Endothelial cell of umbilical vein (primary cell): ENCODE data around the gene B9D2. TPM values are rescaled to one million over a fixed set of nuclear protein-coding genes. Genes with fewer than 3 reads are reported as not detected.

Experiments used
- BruUV-seq: library from RNA; stranded (reverse); fragments of 400-500 nt; replicated peaks from 2 replicates; lab custom pipeline; 2021; lab: Mats Ljungman, UMichigan
- CTCF ChIA-PET: fragments of 300-600, 350-600 bp; sonication (Branson Sonifier 250); formaldehyde crosslinking; loops from one replicate; lab custom pipeline; 2021; ENCODE audit warnings: antibody characterized with exemption, inconsistent platforms; lab: Charles Lee
- POLR2A ChIA-PET: fragments of 300-600, 350-600 bp; sonication (Branson Sonifier 250); formaldehyde crosslinking; loops from one replicate; lab custom pipeline; 2021; ENCODE audit warnings: antibody characterized with exemption, inconsistent platforms; lab: Charles Lee
- DNase-seq: peaks from one replicate; pipeline ENCODE4 v3.0.0-alpha.2; 2011; ENCODE audit warnings: low read depth, low spot score
- FAIRE-seq: peaks from 2 replicates; lab custom pipeline; 2011; peaks lifted over from hg19 to GRCh38; lab: Jason Lieb, UNC
- H2AFZ ChIP-seq: 2 replicates; pipeline ENCODE4 v1.6.0; 2012; ENCODE audit warnings: low read depth, low read length, control low read depth, inconsistent platforms
- H3K27ac ChIP-seq: 2 replicates; pipeline ENCODE4 v1.5.1; 2011; ENCODE audit warnings: low read depth, mild to moderate bottlenecking, control low read depth, low read length, moderate library complexity; ENCODE audit not compliant: insufficient read depth
- H3K27me3 ChIP-seq, 2 experiments: 2 replicates each; pipeline versions ENCODE4 v1.6.0 to v1.6.1; 2011; ENCODE audit warnings: low read length in 2 of 2, mixed read lengths in 1 of 2; ENCODE audit not compliant: control insufficient read depth in 2 of 2, insufficient read depth in 2 of 2
- H3K36me3 ChIP-seq, 2 experiments: 2 replicates in 1 of 2; 3 replicates in 1 of 2; pipeline ENCODE4 v1.5.1; 2011; ENCODE audit warnings: low read length in 2 of 2, mild to moderate bottlenecking in 1 of 2, moderate library complexity in 1 of 2; ENCODE audit not compliant: control insufficient read depth in 2 of 2, insufficient read depth in 2 of 2; ENCODE audit errors: extremely low read depth in 1 of 2
- H3K4me1 ChIP-seq: 3 replicates; pipeline ENCODE4 v1.5.1; 2011; ENCODE audit warnings: mild to moderate bottlenecking, low read length; ENCODE audit not compliant: control insufficient read depth, insufficient read depth; ENCODE audit errors: extremely low read depth
- H3K4me2 ChIP-seq: 2 replicates; pipeline ENCODE4 v1.6.1; 2011; ENCODE audit warnings: low read length, control low read depth, mixed read lengths; ENCODE audit not compliant: insufficient read depth
- H3K4me3 ChIP-seq, 3 experiments: fragments of 200-600 bp in 1 of 3; sonication (generic), shearing (Covaris generic) in 1 of 3; replicated peaks in 1 of 3; 2 replicates each; pipeline ENCODE4 v1.5.1; 2011 to 2016; ENCODE audit warnings: control low read depth in 3 of 3, low read length in 3 of 3, mild to moderate bottlenecking in 2 of 3, inconsistent platforms in 1 of 3, low read depth in 1 of 3, moderate library complexity in 1 of 3; ENCODE audit not compliant: insufficient read depth in 1 of 3
- H3K79me2 ChIP-seq: 2 replicates; pipeline ENCODE4 v1.6.0; 2012; ENCODE audit warnings: low read length, inconsistent platforms; ENCODE audit not compliant: control insufficient read depth, insufficient read depth
- H3K9ac ChIP-seq: replicated peaks from 2 replicates; pipeline ENCODE3; 2011; ENCODE audit warnings: low read length, control low read depth; ENCODE audit not compliant: insufficient read depth; ENCODE audit errors: extremely low read depth
- H3K9me1 ChIP-seq: replicated peaks from 3 replicates; pipeline ENCODE4 v1.6.0; 2011; ENCODE audit warnings: mild to moderate bottlenecking, low read length; ENCODE audit not compliant: control insufficient read depth, insufficient read depth; ENCODE audit errors: extremely low read depth
- H3K9me3 ChIP-seq: replicated peaks from 2 replicates; pipeline ENCODE4 v1.5.1; 2012; ENCODE audit warnings: low read length, inconsistent platforms; ENCODE audit not compliant: control insufficient read depth, insufficient read depth
- H4K20me1 ChIP-seq: replicated peaks from 2 replicates; pipeline ENCODE3; 2011; ENCODE audit warnings: mild to moderate bottlenecking, low read length; ENCODE audit not compliant: control insufficient read depth, insufficient read depth; ENCODE audit errors: extremely low read depth
- CTCF ChIP-seq, 2 donors: IDR thresholded peaks; 1 replicate in 1 of 2; 2 replicates in 1 of 2; pipeline ENCODE4 v1.5.1; 2011; ENCODE audit warnings: low read length in 2 of 2, mild to moderate bottlenecking in 2 of 2, moderate library complexity in 2 of 2, control low read depth in 1 of 2, inconsistent platforms in 1 of 2, low read depth in 1 of 2; ENCODE audit not compliant: insufficient read depth in 1 of 2; ENCODE audit errors: extremely low read depth in 1 of 2
- EZH2 ChIP-seq: IDR thresholded peaks from 2 replicates; pipeline ENCODE4 v1.6.1; 2012; ENCODE audit warnings: borderline replicate concordance, low read depth, mild to moderate bottlenecking, moderate library complexity, low read length, inconsistent platforms; ENCODE audit not compliant: severe bottlenecking
- FOS ChIP-seq: IDR thresholded peaks from 2 replicates; pipeline ENCODE4 v1.6.1; 2011; ENCODE audit warnings: mild to moderate bottlenecking, low read length, moderate library complexity, borderline replicate concordance; ENCODE audit not compliant: insufficient read depth
- GATA2 ChIP-seq: IDR thresholded peaks from 2 replicates; pipeline ENCODE4 v1.7.0; 2011; ENCODE audit warnings: low read depth, mild to moderate bottlenecking, moderate library complexity, mixed read lengths, low read length; ENCODE audit not compliant: insufficient read length, insufficient read depth
- JUN ChIP-seq: IDR thresholded peaks from 2 replicates; pipeline ENCODE4 v1.6.1; 2011; ENCODE audit warnings: borderline replicate concordance, low read depth; ENCODE audit not compliant: insufficient read length, insufficient read depth
- MAX ChIP-seq: IDR thresholded peaks from 2 replicates; pipeline ENCODE4 v1.6.1; 2011; ENCODE audit not compliant: insufficient read depth, insufficient read length
- MYC ChIP-seq: IDR thresholded peaks from one replicate; pipeline ENCODE4 v1.6.1; 2011; ENCODE audit warnings: mild to moderate bottlenecking, low read depth, low read length
- POLR2A ChIP-seq: IDR thresholded peaks from 2 replicates; pipeline ENCODE4 v1.6.1; 2012; ENCODE audit warnings: low read depth, mild to moderate bottlenecking, control low read depth, low read length
- POLR2AphosphoS5 ChIP-seq: IDR thresholded peaks from 2 replicates; pipeline ENCODE4 v1.6.1; 2012; ENCODE audit warnings: low read depth, mild to moderate bottlenecking, control low read depth, low read length, moderate library complexity; ENCODE audit not compliant: insufficient read depth
- dilution Hi-C: fragments of 300-500 bp; cut with MboI; formaldehyde crosslinking; loops from one replicate; pipeline ENCODE4 v1.15.0; 2019; ENCODE audit warnings: low sequenced_read_pairs; ENCODE audit not compliant: extremely low pct_ligation_motif_present
- intact Hi-C: fragments of 100-400 bp; cut with micrococcal nuclease; formaldehyde crosslinking; loops from one replicate; pipeline ENCODE4 v1.10.0; 2022
- polyA plus RNA-seq, 4 experiments: library from polyadenylated mRNA; depleted of rRNA in 3 of 4; stranded (reverse) in 3 of 4; unstranded in 1 of 4; fragments of >200 nt; gene quantifications; 2 replicates each; pipeline versions ENCODE4 v1.2.1 to v1.2.3, GENCODE V29; 2011 to 2012; ENCODE audit warnings: missing spikeins in 1 of 4
- total RNA-seq: library from RNA; stranded (reverse); gene quantifications from 2 replicates; pipeline ENCODE4 v1.2.3, GENCODE V29; 2021

The B9D2 gene
- total and polyA plus RNA-seq, 2 donors (not counting 3 experiments of a cell fraction or from before 2014, with no cell fraction given): 12.2 to 23.9 TPM

GRCh38 chr19:41352279-41352608 is 11.7 kb downstream of the B9D2 start:
- ChIA-PET CTCF (interaction anchor here (0.7 to 3.8 kb wide), 17 partner anchors 11 to 148 kb away, joined by 3 to 65 read pairs (median 8); partner anchors contain the start of genes B9D2, DMAC2 and HNRNPUL1), POLR2A (interaction anchor here (0.8 to 1.5 kb wide), 3 partner anchors 11 to 31 kb away, joined by 3 to 4 read pairs (median 3); partner anchors contain the start of gene B9D2)
- TF ChIP-seq FOS: no peak
- TF ChIP-seq EZH2: no peak
- BruUV-seq: no TSS peak
- no peaks in the 10 kb centered on the region for H3K9me1 ChIP-seq
- FAIRE-seq (no peak), DNase-seq (no peak)
- H3K4me2 ChIP-seq: peak overlapping the region; percentile 73
- H3K4me3 ChIP-seq: peak overlapping the region; percentile 75 to 99 (median 90)
- H3K4me1 ChIP-seq: peaks cover 12% of the 10 kb centered on the region
- H3K9ac ChIP-seq: peak overlapping the region; percentile 83
- H2AFZ ChIP-seq: no peak overlapping the region
- no peaks in the 10 kb centered on the region for H3K9me3 ChIP-seq
- H3K27me3 ChIP-seq: no peaks in the 10 kb centered on the region
- H4K20me1 ChIP-seq: no peaks in the 10 kb centered on the region
- dilution Hi-C loops (no loop called here), intact Hi-C loops (loop anchor here (1.0 to 5.0 kb wide), 2 partner anchors 42 to 195 kb away; partner anchors contain the start of gene CCDC97)
- peaks cover 2 to 6% of the 10 kb centered on the region in 2 experiments for H3K36me3 ChIP-seq
- peak overlapping the region; percentile 70 for H3K27ac ChIP-seq
- peaks cover 57% of the 10 kb centered on the region for H3K79me2 ChIP-seq

- Histone ChIP-seq H3K9me3 (no peaks in the 10 kb centered on the region), H3K4me2 (peak overlapping the region; percentile 73), H3K27ac (peak overlapping the region; percentile 70), H3K79me2 (peaks cover 61% of the 10 kb centered on the region), H3K9ac (peak overlapping the region; percentile 83), H3K4me1 (peaks cover 12% of the 10 kb centered on the region), H2AFZ (no peak overlapping the region), H3K27me3 (no peaks in the 10 kb centered on the region), H3K36me3 (peaks cover 2 to 8% of the 10 kb centered on the region in 2 experiments), H4K20me1 (no peaks in the 10 kb centered on the region), H3K9me1 (no peaks in the 10 kb centered on the region), H3K4me3 (peak overlapping the region; percentile 75 to 99 (median 90))
- intact Hi-C loops (loop anchor here (1.0 to 5.0 kb wide), 4 partner anchors 24 to 196 kb away; partner anchors contain the start of gene CCDC97), dilution Hi-C loops (no loop called here)
- peak; percentile 74 for TF ChIP-seq POLR2A
- no peak for TF ChIP-seq EZH2
- peak; percentile 64 for TF ChIP-seq MAX
- no peak for TF ChIP-seq JUN
- TF ChIP-seq GATA2: no peak
- TF ChIP-seq FOS: no peak
- no peak for TF ChIP-seq MYC
- no peak for TF ChIP-seq CTCF (IDR thresholded peaks at IDR 0.05; ENCODE audit: extremely low read depth in 1 of 2, insufficient read depth in 1 of 2, low read depth in 1 of 2, low read length in 2 of 2)
- TF ChIP-seq POLR2AphosphoS5: peak; percentile 79
- TSS peak; percentile 66 for BruUV-seq
- ChIA-PET POLR2A (interaction anchor here (0.8 to 1.5 kb wide), 4 partner anchors 12 to 30 kb away, joined by 3 to 4 read pairs (median 3); partner anchors contain the start of gene B9D2), CTCF (interaction anchor here (0.7 to 3.8 kb wide), 17 partner anchors 10 to 220 kb away, joined by 3 to 65 read pairs (median 8); partner anchors contain the start of genes B9D2, DMAC2 and HNRNPUL1)
- peak; percentile 44 for FAIRE-seq
- peak; percentile 80 for DNase-seq
Measured at GRCh38 chr19:41351339-41352245, 12.4 kb downstream of the B9D2 start.
